Colon (tissue), 2 donors: ENCODE measurements around the gene SPEM1.

Experiments
- FAIRE-seq: peaks from 2 replicates; lab custom pipeline; 2012; peaks lifted over from hg19 to GRCh38; lab: Jason Lieb, UNC
- donor health status: control.
- donor health status: control.

Gene SPEM1, protein sequence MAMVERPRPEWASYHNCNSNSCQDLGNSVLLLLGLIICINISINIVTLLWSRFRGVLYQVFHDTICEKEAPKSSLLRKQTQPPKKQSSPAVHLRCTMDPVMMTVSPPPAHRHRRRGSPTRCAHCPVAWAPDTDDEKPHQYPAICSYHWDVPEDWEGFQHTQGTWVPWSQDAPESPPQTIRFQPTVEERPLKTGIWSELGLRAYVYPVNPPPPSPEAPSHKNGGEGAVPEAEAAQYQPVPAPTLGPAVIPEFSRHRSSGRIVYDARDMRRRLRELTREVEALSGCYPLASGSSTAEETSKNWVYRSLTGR

DNA sequence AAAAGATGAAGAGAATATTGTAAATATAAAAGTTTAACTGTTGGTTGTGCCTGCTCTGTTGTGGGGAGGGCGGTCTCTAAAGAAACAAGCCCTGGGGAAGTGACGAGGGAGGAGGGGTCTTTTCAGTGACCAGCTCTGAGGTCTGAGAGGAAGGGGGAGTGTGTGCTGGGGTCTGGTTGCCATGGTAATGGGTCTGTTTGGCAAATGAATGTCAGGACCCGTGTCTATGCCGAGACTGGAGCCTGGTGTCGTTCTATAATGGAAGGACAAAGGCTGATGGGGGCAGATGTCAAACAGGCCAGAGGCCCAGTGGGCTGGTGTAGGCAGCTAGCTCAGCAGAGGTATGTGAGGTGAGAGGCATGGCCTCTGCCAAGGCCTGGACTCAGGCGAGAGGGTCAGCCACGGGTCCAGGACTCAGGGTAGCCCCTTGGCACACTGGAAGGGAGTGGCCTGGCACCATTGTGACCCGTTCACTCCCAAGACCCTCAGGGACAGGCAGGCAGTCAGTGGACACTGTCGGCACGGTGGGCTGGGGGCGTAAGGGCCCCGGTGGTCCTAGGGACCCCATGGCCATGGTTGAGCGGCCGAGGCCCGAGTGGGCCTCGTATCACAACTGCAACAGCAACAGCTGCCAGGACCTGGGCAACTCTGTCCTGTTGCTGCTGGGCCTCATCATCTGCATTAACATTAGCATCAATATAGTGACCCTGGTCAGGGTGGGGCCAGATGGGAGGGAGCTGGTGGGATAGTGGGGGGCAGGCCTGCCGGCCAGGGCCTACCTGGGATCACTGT, at the start of gene SPEM1:
Gene SPEM1 (plus strand): TSS at position 506 of the 792 bp plus-strand sequence. CDS start 61 bp downstream, at position 567.
- FAIRE-seq, result no peak

DNA sequence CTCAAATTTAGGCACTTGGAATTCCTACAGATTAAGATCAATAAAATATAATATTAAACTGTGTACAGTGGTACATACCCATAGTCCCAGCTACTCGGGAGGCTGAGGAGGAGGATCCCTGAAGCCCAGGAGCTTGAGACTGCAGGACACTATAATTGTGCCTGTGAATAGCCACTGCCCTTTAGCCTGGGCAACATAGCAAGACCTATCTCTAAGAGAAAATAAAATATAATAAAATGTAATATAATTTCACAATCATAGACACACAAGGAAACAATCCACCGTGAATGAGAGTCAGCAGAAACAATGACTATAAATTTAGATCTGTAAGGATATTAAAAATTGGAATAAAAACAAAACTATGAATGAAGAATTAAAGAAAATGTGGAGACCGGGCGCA, 49.3 kb upstream of the SPEM1 start:
- no peak for FAIRE-seq

- no peak for FAIRE-seq
These were observed 45.8 kb upstream of the SPEM1 start for GRCh38 chr17:7374353-7374752.

GRCh38 chr17:7379134-7379533, 41.0 kb upstream of the SPEM1 start:
- no peak for FAIRE-seq

GRCh38 chr17:7380321-7380720, 39.8 kb upstream of the SPEM1 start:
- FAIRE-seq, result no peak

DNA sequence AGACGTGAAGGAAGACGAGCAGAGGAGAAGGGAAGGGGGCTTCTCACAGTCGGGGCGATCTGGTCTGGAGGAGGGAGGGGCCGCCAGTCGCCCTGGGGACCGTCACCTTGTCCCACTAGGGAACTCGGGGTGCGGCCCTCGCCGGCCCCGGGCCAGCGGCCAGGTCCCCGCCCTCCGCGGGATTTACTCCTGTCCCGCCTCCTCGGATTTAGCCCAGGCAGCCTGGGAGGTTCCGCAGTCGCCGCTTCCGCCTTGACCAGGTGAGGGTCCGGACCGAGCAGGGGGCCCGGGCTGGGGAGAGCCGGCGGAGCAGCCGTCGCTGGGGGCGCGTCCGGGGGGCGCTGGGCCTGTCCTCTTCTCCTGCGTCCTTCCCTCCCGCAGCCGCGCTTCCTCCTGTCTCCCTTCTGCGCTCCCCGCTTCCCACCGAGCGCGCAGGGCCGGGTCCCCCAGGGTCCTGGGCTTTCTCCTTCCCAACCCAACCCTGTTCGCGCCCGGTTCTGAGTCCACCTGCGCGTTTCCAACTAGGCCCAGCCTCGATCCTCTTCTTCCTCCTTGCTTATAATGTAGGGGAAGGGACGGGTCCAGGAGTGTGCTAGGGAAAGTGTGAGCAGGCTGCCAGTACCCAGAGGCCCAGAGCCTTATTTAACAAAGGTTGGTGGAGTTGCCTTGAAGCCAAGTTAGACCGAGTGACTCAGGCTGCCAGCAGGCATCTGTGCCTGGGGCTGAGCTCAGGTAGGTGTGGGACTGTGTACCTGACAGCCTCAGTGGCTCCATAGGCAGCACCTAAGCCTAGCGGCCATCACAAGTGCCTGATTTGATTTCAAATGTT, 39.1 kb upstream of the SPEM1 start, which contains the start of gene TNK1:
Gene TNK1 (plus strand): TSS at position 235 of the 829 bp plus-strand sequence. CDS start 1,838 bp downstream, outside the sequence.
- FAIRE-seq, result no peak

DNA sequence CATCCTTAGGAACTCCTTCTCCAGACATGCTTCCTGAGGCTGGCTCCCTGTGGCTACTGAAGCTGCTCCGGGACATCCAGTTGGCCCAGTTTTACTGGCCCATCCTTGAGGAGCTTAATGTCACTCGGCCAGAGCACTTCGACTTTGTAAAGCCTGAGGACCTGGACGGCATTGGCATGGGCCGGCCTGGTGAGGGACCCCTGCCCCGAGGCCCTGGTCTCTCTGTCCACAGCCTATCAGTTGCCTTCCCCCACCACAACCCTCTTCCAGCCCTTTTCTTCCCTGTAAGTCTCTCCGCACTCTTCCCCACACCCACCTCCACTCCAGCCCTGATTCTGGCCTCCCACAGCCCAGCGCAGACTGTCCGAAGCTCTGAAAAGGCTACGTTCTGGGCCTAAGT, 37.2 kb upstream of the SPEM1 start:
- no peak for FAIRE-seq

- FAIRE-seq, result no peak
These were observed 36.8 kb upstream of the SPEM1 start for GRCh38 chr17:7383371-7383741.

DNA sequence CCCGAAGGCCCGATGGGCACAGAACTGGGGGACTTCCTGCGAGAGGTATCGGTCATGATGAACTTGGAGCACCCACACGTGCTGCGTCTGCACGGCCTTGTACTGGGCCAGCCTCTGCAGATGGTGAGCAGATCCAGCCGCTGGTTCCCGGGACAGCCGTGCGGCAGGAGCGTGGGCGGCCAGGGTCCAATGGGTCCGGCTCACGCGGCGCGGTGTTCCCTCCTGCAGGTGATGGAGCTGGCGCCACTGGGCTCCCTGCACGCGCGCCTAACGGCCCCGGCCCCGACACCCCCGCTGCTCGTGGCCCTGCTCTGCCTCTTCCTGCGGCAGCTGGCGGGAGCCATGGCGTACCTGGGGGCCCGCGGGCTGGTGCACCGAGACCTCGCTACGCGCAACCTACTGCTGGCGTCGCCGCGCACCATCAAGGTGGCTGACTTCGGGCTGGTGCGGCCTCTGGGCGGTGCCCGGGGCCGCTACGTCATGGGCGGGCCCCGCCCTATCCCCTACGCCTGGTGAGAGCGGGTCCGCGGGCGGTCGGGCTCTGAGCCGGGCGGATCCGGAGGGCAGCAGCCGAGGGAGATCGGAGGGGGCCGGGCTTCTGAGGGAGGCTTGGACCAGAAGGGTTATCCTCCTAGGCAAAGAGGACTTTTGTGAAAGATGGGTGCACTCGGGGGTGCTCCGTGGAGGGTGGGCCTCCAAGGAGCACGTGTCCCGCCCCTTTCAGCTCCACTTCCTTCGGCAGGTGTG, 36.2 kb upstream of the SPEM1 start:
- FAIRE-seq, result no peak

DNA sequence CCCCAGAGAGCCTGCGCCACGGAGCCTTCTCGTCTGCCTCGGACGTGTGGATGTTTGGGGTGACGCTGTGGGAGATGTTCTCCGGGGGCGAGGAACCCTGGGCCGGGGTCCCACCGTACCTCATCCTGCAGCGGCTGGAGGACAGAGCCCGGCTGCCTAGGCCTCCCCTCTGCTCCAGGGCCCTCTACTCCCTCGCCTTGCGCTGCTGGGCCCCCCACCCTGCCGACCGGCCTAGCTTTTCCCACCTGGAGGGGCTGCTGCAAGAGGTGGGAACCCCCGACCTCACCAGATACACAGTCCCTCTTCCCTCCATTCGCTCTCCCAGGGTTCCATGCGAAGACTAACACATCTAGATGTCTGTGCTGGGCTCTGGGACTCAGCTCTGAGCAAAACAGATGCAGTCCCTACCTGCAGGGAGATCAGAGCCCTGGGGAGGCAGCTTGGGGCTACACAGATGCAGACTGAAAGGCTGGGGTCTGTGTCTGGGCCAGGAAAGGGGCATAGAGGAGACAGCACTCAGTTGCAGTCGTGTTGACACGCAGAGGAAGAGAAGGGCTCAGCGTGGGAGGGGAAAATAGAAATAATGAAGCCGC, 35.5 kb upstream of the SPEM1 start:
- no peak for FAIRE-seq

DNA sequence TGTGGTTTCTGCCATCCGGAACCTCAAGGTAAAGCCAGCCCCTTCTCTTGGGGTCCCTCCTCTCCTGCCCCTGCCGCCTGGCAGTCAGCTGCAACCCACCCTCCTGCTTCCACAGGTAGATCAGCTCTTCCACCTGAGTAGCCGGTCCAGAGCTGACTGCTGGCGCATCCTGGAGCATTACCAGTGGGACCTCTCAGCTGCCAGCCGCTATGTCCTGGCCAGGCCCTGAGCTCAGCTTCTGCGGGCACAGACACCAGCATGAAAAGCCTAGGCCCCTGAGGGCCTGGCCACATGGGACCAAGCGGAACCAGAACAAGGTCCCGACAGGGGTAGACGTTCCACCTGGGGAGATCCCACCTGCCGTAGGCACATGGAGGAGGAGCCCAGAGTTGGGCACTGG, 31.3 kb upstream of the SPEM1 start:
- FAIRE-seq, result no peak

- FAIRE-seq, result no peak
These were observed 29.9 kb upstream of the SPEM1 start for GRCh38 chr17:7389924-7390910.

- FAIRE-seq, result no peak
These were observed 28.8 kb upstream of the SPEM1 start for GRCh38 chr17:7391307-7391706.

GRCh38 chr17:7392696-7393612, 27.2 kb upstream of the SPEM1 start:
- FAIRE-seq, result no peak

- FAIRE-seq, result no peak
These were observed 26.3 kb upstream of the SPEM1 start for GRCh38 chr17:7393613-7394451.

DNA sequence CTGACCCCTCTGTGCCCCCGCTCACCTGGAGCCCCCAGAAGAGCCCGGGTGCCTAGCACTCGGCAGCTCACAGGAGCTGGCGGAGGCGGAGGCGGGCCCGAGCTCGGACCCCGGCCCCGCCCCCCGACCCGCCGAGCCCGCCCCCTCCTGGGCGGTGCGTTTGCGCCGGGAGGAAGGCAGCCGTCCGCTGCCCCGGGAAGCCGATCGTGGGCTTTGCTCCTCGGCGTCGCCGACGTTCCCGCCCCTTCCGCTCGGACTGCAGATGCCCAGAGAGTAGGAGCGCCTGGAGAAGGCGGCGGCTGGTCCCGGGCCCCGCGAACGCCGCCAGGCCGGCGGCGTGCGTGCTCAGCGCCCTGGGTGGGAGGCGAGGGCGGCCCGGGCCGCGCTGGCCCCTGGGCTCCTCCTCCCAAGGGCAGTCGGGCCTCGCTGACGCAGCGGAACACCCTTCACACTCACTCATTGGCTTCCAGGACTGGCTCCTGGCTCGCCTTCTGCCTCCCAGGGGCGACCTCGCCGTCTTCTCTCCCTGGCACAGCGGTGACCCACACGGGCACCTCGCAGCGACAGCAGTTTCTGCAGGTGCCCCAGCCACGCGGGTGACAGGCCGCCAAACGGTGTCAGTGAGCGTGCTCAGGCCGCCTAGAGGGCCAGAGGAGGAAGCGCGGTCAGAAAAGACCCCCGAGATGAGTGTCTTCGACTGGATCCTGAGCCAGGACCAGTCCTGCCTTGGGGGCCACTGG, 25.5 kb upstream of the SPEM1 start, which contains the start of gene PLSCR3:
Gene PLSCR3 (minus strand): TSS at position 74 of the 740 bp plus-strand sequence. CDS start 415 bp downstream, outside the sequence.
- no peak for FAIRE-seq

GRCh38 chr17:7396147-7396546, 24.0 kb upstream of the SPEM1 start:
- no peak for FAIRE-seq
